SK-N-SH (cell line): Measurements from ENCODE around the gene PLCB3.

Source experiments
- EP300 ChIP-seq, 2 experiments: IDR thresholded peaks; 2 replicates each; pipeline versions ENCODE4 v1.4.0 to v1.6.1; 2012; ENCODE audit warnings: borderline replicate concordance in 1 of 2, low read depth in 1 of 2, low read length in 1 of 2
- EZH2phosphoT487 ChIP-seq: fragments of 200-600 bp; sonication (generic); IDR thresholded peaks from 2 replicates; pipeline ENCODE4 v1.6.1; 2017; ENCODE audit warnings: low read depth, mixed run types, mild to moderate bottlenecking, antibody characterized with exemption, moderate library complexity, borderline replicate concordance
- GABPA ChIP-seq: IDR thresholded peaks from 2 replicates; pipeline ENCODE4 v1.4.0; 2012; ENCODE audit warnings: low read depth, mild to moderate bottlenecking
- JUND ChIP-seq: IDR thresholded peaks from 2 replicates; pipeline ENCODE4 v1.4.0; 2012
- MAX ChIP-seq: IDR thresholded peaks from 2 replicates; pipeline ENCODE4 v1.4.0; 2012; ENCODE audit warnings: low read depth
- RFX5 ChIP-seq: IDR thresholded peaks from 2 replicates; pipeline ENCODE4 v1.6.1; 2012; ENCODE audit warnings: mild to moderate bottlenecking, improper control_type of control experiment, low read length
- TAF1 ChIP-seq: IDR thresholded peaks from 2 replicates; pipeline ENCODE4 v1.6.1; 2012; ENCODE audit warnings: low read depth, mild to moderate bottlenecking, low read length, moderate library complexity, borderline replicate concordance
- TF ChIP-seq, protein P1 (sequence below): fragments of 200-600 bp; sonication (generic); IDR thresholded peaks from 2 replicates; pipeline ENCODE4 v1.6.1; 2017; ENCODE audit warnings: antibody characterized with exemption, mild to moderate bottlenecking, moderate library complexity

GRCh38 chr11:64210301-64211020, 40.9 kb upstream of the PLCB3 start:
- no peak for TF ChIP-seq MAX
- TF ChIP-seq, protein P1, sequence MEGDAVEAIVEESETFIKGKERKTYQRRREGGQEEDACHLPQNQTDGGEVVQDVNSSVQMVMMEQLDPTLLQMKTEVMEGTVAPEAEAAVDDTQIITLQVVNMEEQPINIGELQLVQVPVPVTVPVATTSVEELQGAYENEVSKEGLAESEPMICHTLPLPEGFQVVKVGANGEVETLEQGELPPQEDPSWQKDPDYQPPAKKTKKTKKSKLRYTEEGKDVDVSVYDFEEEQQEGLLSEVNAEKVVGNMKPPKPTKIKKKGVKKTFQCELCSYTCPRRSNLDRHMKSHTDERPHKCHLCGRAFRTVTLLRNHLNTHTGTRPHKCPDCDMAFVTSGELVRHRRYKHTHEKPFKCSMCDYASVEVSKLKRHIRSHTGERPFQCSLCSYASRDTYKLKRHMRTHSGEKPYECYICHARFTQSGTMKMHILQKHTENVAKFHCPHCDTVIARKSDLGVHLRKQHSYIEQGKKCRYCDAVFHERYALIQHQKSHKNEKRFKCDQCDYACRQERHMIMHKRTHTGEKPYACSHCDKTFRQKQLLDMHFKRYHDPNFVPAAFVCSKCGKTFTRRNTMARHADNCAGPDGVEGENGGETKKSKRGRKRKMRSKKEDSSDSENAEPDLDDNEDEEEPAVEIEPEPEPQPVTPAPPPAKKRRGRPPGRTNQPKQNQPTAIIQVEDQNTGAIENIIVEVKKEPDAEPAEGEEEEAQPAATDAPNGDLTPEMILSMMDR, result no peak
- no peak for TF ChIP-seq EP300 (IDR thresholded peaks at IDR 0.05; ENCODE audit: borderline replicate concordance in 1 of 2, low read depth in 1 of 2, low read length in 1 of 2)
- no peak for TF ChIP-seq RFX5
- no peak for TF ChIP-seq JUND
- no peak for TF ChIP-seq TAF1
- no peak for TF ChIP-seq GABPA
- no peak for TF ChIP-seq EZH2phosphoT487
